Measurements from ENCODE around the gene OR51V1.

DNA sequence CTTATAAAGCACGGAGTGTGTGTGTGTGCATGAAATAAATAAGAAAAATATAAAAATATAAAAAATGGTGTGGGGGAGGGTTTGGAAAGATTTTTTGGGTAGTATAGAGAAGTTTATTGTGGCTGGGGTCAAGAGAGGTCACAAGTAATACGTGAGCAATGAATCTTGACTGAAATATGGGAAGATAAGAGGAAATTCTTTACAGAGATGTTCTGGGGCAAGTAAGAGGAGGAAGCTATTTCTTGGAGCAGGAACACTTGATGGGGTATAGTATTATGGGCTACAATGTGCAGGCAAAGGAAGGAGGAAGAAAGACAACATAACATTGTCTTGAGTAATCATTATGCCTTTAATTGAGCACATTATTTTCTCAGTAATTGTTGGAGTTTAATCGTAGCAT lies 31.7 kb upstream of the OR51V1 start:
- TF ChIP-seq CTCF (IDR thresholded peaks at IDR 0.05; ENCODE audit: borderline replicate concordance, extremely low read depth, low read length, poor library complexity, severe bottlenecking), result no peak
- no peak for TF ChIP-seq EZH2 (IDR thresholded peaks at IDR 0.05; ENCODE audit: borderline replicate concordance, low read depth, low read length, severe bottlenecking)

All from DND-41 (cell line).